ENCODE results near the gene PUM1.

The PUM1 gene

GRCh38 chr1:30885570-30886522, 179.7 kb downstream of the PUM1 start:
- no peak for DNase-seq (ENCODE audit: low spot score)
- TF ChIP-seq CTCF (IDR thresholded peaks at IDR 0.05; ENCODE audit: extremely low read depth, missing control alignments) = no peak

GRCh38 chr1:30884723-30885122, 180.8 kb downstream of the PUM1 start:
- DNase-seq (ENCODE audit: low spot score) = no peak
- TF ChIP-seq CTCF (IDR thresholded peaks at IDR 0.05; ENCODE audit: extremely low read depth, missing control alignments) = no peak

GRCh38 chr1:30883389-30884172, 181.9 kb downstream of the PUM1 start:
- no peak for TF ChIP-seq CTCF (IDR thresholded peaks at IDR 0.05; ENCODE audit: extremely low read depth, missing control alignments)
- DNase-seq (ENCODE audit: low spot score) = no peak

- TF ChIP-seq CTCF (IDR thresholded peaks at IDR 0.05; ENCODE audit: extremely low read depth, missing control alignments) = no peak
- DNase-seq (ENCODE audit: low spot score) = no peak
Observed at GRCh38 chr1:30882678-30883388, 182.7 kb downstream of the PUM1 start.
